HEK293 (cell line): ENCODE results near the gene LRRC27.

Source experiments
- CTCF ChIA-PET: fragments of 350-600 bp; formaldehyde crosslinking; extraction: SDS; loops from one replicate; lab custom pipeline; 2021; ENCODE audit warnings: antibody characterized with exemption; lab: Yijun Ruan, JAX
- POLR2A ChIA-PET: fragments of 300-600 bp; formaldehyde crosslinking; extraction: SDS; loops from one replicate; lab custom pipeline; 2020; ENCODE audit warnings: antibody characterized with exemption, inconsistent platforms; lab: Yijun Ruan, JAX
- H3K27ac ChIP-seq: fragments of 200-500 bp; sonication (Bioruptor generic); 2 replicates; pipeline ENCODE4 v1.5.1; 2014; ENCODE audit warnings: low read depth, low read length, control low read depth, inconsistent platforms; ENCODE audit errors: extremely low read depth
- H3K36me3 ChIP-seq, 2 experiments: fragments of 200-500 bp in 1 of 2; sonication (Bioruptor generic) in 1 of 2; 1 replicate in 1 of 2; 2 replicates in 1 of 2; pipeline ENCODE4 v1.5.1; 2014 to 2017; ENCODE audit warnings: inconsistent platforms in 2 of 2, low read length in 2 of 2; ENCODE audit not compliant: control insufficient read depth in 2 of 2, insufficient read depth in 1 of 2
- H3K4me1 ChIP-seq: fragments of 200-500 bp; sonication (Bioruptor generic); 2 replicates; pipeline ENCODE4 v1.5.1; 2014; ENCODE audit warnings: mild to moderate bottlenecking, low read length, inconsistent platforms; ENCODE audit not compliant: control insufficient read depth, insufficient read depth
- H3K4me3 ChIP-seq: 2 replicates; pipeline ENCODE4 v1.5.1; 2011; ENCODE audit warnings: low read depth, mild to moderate bottlenecking, control low read depth, low read length, moderate library complexity
- H3K9me3 ChIP-seq: fragments of 200-500 bp; sonication (Bioruptor generic); 2 replicates; pipeline ENCODE4 v1.5.1; 2014; ENCODE audit warnings: low read depth, low read length, inconsistent platforms; ENCODE audit not compliant: control insufficient read depth, insufficient read depth
- EGR2 ChIP-seq: fragments of 450-650 bp; formaldehyde crosslinking; IDR thresholded peaks from 2 replicates; pipeline ENCODE4 v1.5.1; 2016; ENCODE audit warnings: low read depth, missing biosample characterization, missing genetic modification characterization
- GLIS2 ChIP-seq: fragments of 450-650 bp; formaldehyde crosslinking; IDR thresholded peaks from 2 replicates; pipeline ENCODE4 v1.5.1; 2016; ENCODE audit warnings: missing biosample characterization, missing genetic modification characterization
- KLF7 ChIP-seq: fragments of 450-650 bp; formaldehyde crosslinking; IDR thresholded peaks from 2 replicates; pipeline ENCODE4 v1.5.1; 2016; ENCODE audit warnings: missing biosample characterization, missing genetic modification characterization, borderline replicate concordance
- KLF9 ChIP-seq: fragments of 450-650 bp; formaldehyde crosslinking; IDR thresholded peaks from 2 replicates; pipeline ENCODE4 v1.5.1; 2016; ENCODE audit warnings: missing biosample characterization, missing genetic modification characterization, low read depth
- PRDM10 ChIP-seq: fragments of 450-650 bp; formaldehyde crosslinking; IDR thresholded peaks from 2 replicates; pipeline ENCODE4 v1.5.1; 2016; ENCODE audit warnings: missing biosample characterization, missing genetic modification characterization
- PRDM2 ChIP-seq: fragments of 450-650 bp; formaldehyde crosslinking; IDR thresholded peaks from 2 replicates; pipeline ENCODE4 v1.5.1; 2016; ENCODE audit warnings: missing biosample characterization, missing genetic modification characterization, borderline replicate concordance
- SP2 ChIP-seq: fragments of 450-650 bp; formaldehyde crosslinking; IDR thresholded peaks from 2 replicates; pipeline ENCODE4 v1.5.1; 2016; ENCODE audit warnings: missing biosample characterization, missing genetic modification characterization
- TSHZ1 ChIP-seq: fragments of 450-650 bp; formaldehyde crosslinking; IDR thresholded peaks from 2 replicates; pipeline ENCODE4 v1.5.1; 2016; ENCODE audit warnings: missing biosample characterization, missing genetic modification characterization, borderline replicate concordance
- ZFHX2 ChIP-seq: fragments of 450-650 bp; formaldehyde crosslinking; conservative IDR thresholded peaks from 2 replicates; pipeline ENCODE4 v1.5.1; 2016; ENCODE audit warnings: missing biosample characterization, missing genetic modification characterization
- ZNF221 ChIP-seq: fragments of 450-650 bp; formaldehyde crosslinking; IDR thresholded peaks from 2 replicates; pipeline ENCODE4 v1.5.1; 2017; ENCODE audit warnings: missing biosample characterization, missing genetic modification characterization, borderline replicate concordance
- ZNF416 ChIP-seq: fragments of 450-650 bp; formaldehyde crosslinking; IDR thresholded peaks from 2 replicates; pipeline ENCODE4 v1.5.1; 2016; ENCODE audit warnings: missing biosample characterization, missing genetic modification characterization
- ZNF544 ChIP-seq: fragments of 450-650 bp; formaldehyde crosslinking; IDR thresholded peaks from 2 replicates; pipeline ENCODE4 v1.5.0; 2017; ENCODE audit warnings: missing biosample characterization, missing genetic modification characterization
- ZNF677 ChIP-seq: fragments of 450-650 bp; IDR thresholded peaks from 2 replicates; pipeline ENCODE4 v1.5.0; 2018; ENCODE audit warnings: missing biosample characterization, mild to moderate bottlenecking, missing genetic modification characterization, moderate library complexity

The LRRC27 gene

GRCh38 chr10:132346806-132347205 lies 14.8 kb downstream of the LRRC27 start:
- ChIA-PET CTCF (no interaction called here), POLR2A (no interaction called here)
- no peaks in the 10 kb centered on the region for H3K9me3 ChIP-seq
- peaks cover 0 to 11% of the 10 kb centered on the region in 2 experiments; a peak in 2 of 3 replicates for H3K36me3 ChIP-seq
- TF ChIP-seq KLF7 (tag by site-specific recombination) (no peak), ZNF544 (tag by site-specific recombination) (no peak), SP2 (tag by site-specific recombination) (no peak), ZNF416 (tag by site-specific recombination) (no peak)
- TF ChIP-seq, all 188 proteins: peak for 0
- Histone ChIP-seq H3K27ac (no peak overlapping the region), H3K4me3 (no peak overlapping the region), H3K4me1 (no peaks in the 10 kb centered on the region)

GRCh38 chr10:132347211-132347930 lies 15.4 kb downstream of the LRRC27 start:
- CTCF ChIA-PET: interaction anchor here (0.8 to 2.5 kb wide), 2 partner anchors 14 to 121 kb away, joined by 4 to 15 read pairs; no protein-coding TSS in a partner anchor
- TF ChIP-seq GLIS2 (tag by site-specific recombination): 0 out of 2 replicates have a peak, but pooled peaks have one; percentile 53
- no peak for TF ChIP-seq ZNF677 (tag by site-specific recombination)
- TF ChIP-seq EGR2 (tag by site-specific recombination): peak; percentile 36; the same call in 1 of the 2 replicates
- TF ChIP-seq ZFHX2 (tag by site-specific recombination): peak; percentile 48; the same call in 1 of the 2 replicates
- TF ChIP-seq KLF9 (tag by site-specific recombination): no peak
- H3K9me3 ChIP-seq: no peaks in the 10 kb centered on the region

GRCh38 chr10:132347931-132348267 lies 15.9 kb downstream of the LRRC27 start:
- Histone ChIP-seq H3K27ac (no peak overlapping the region), H3K4me3 (no peak overlapping the region), H3K36me3 (peaks cover 0 to 6% of the 10 kb centered on the region in 2 experiments; a peak in 2 of 3 replicates), H3K4me1 (no peaks in the 10 kb centered on the region), H3K9me3 (no peaks in the 10 kb centered on the region)
- CTCF ChIA-PET: interaction anchor here (0.5 to 2.5 kb wide), 5 partner anchors 13 to 592 kb away, joined by 3 to 15 read pairs (median 3); no protein-coding TSS in a partner anchor
- POLR2A ChIA-PET: interaction anchor here (0.6 kb wide), 1 partner anchor 218 kb away, joined by 4 read pairs; no protein-coding TSS in a partner anchor
- no peak for TF ChIP-seq PRDM2 (tag by site-specific recombination)
- TF ChIP-seq ZNF221 (tag by site-specific recombination): no peak
- TF ChIP-seq TSHZ1 (tag by site-specific recombination): no peak
- no peak for TF ChIP-seq PRDM10 (tag by site-specific recombination)

More at GRCh38 chr10:132347211-132347930, 15.4 kb downstream of the LRRC27 start:
- H3K36me3 ChIP-seq: peaks cover 0 to 9% of the 10 kb centered on the region in 2 experiments; a peak in 2 of 3 replicates
- H3K27ac ChIP-seq: no peak overlapping the region
- H3K4me1 ChIP-seq: no peaks in the 10 kb centered on the region
- H3K4me3 ChIP-seq: no peak overlapping the region
- POLR2A ChIA-PET: no interaction called here
